Calu3 (cell line): Measurements from ENCODE around the gene USP12. TPM values are rescaled to one million over a fixed set of nuclear protein-coding genes. Genes with fewer than 3 reads are reported as not detected.
"Not testable (repeated sequence)": the region's sequence is repeated elsewhere in the genome, so short reads cannot be mapped to it uniquely, and the experiment has no call there.

Experiments
- BruUV-seq: library from RNA; stranded (reverse); fragments of 400-500 nt; replicated peaks from 2 replicates; lab custom pipeline; 2021; lab: Mats Ljungman, UMichigan
- CTCF ChIA-PET: fragments of 300-600 bp; sonication (Branson Sonifier 250); formaldehyde crosslinking; loops from one replicate; lab custom pipeline; 2022; ENCODE audit warnings: antibody characterized with exemption; lab: Charles Lee
- DNase-seq: peaks from one replicate; pipeline ENCODE4 v3.0.0; 2022
- H3K27ac Mint-ChIP-seq: one replicate; pipeline ENCODE4 v1.8.0; 2022; ENCODE audit warnings: mixed read lengths; ENCODE audit not compliant: unreplicated experiment
- H3K27me3 Mint-ChIP-seq: one replicate; pipeline ENCODE4 v1.8.0; 2022; ENCODE audit warnings: mixed read lengths; ENCODE audit not compliant: unreplicated experiment
- H3K36me3 Mint-ChIP-seq: one replicate; pipeline ENCODE4 v1.8.0; 2022; ENCODE audit warnings: mild to moderate bottlenecking, moderate library complexity, mixed read lengths; ENCODE audit not compliant: insufficient read depth, unreplicated experiment
- H3K4me1 Mint-ChIP-seq: one replicate; pipeline ENCODE4 v1.8.0; 2022; ENCODE audit warnings: mild to moderate bottlenecking, low read depth, mixed read lengths; ENCODE audit not compliant: unreplicated experiment
- H3K4me3 Mint-ChIP-seq: one replicate; pipeline ENCODE4 v1.8.0; 2022; ENCODE audit warnings: mild to moderate bottlenecking, low read depth, moderate library complexity, mixed read lengths; ENCODE audit not compliant: unreplicated experiment
- H3K9me3 Mint-ChIP-seq: one replicate; pipeline ENCODE4 v1.8.0; 2022; ENCODE audit warnings: low read depth, mixed read lengths; ENCODE audit not compliant: unreplicated experiment
- intact Hi-C: fragments of 100-400 bp; cut with micrococcal nuclease; formaldehyde crosslinking; loops from one replicate; pipeline ENCODE4 v1.10.0; 2022; ENCODE audit not compliant: unreplicated experiment
- total RNA-seq: library from RNA; stranded (reverse); gene quantifications from 2 replicates; pipeline ENCODE4 v1.2.3, GENCODE V29; 2022
- TF ChIP-seq, protein P1 (sequence below): fragments of 200-600 bp; IDR thresholded peaks from one replicate; pipeline ENCODE4 v1.8.0; 2022; ENCODE audit warnings: antibody characterized with exemption; ENCODE audit not compliant: unreplicated experiment

USP12 gene
- total RNA-seq, 1 experiment from 2014 or later, result 20.6 TPM

DNA sequence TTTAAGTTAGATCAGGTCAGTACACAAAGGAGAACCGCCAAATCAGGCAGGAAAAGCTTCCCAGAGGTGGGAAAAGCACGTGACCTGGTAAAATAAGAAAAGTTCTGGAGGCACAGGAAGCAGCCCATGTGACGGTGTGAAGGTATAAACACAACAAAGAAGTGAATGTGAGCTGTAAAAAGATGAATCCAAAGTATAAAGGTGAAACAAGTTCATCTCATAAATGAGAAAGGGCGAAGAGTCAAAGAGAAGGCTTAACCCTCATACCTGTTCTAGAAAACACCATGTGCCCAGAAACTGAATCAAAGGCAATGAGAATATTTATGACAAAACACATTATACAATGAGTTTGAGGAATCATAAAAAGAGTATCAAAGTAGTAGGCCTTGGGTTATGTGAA lies 47.0 kb downstream of the USP12 start:
- CTCF ChIA-PET, result no interaction called here

DNA sequence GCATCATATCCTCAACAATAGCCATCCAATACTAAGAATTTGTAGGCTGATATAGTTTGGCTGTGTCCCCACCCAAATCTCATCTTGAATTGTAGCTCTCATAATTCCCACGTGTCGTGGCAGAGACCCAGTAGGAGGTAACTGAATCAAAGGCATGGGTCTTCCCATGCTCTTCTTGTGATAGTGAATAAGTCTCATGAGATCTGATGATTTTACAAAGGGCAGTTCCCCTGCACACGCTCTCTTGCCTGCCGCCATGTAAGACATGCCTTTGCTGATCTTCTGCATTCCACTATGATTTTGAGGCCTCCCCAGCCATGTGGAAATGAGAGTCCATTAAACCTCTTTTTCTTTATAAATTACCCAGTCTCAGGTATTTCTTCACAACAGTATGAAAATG lies 48.2 kb downstream of the USP12 start:
- H3K36me3 Mint-ChIP-seq, H3K27me3 Mint-ChIP-seq, intact Hi-C loops, H3K27ac Mint-ChIP-seq, H3K4me3 Mint-ChIP-seq, BruUV-seq, H3K9me3 Mint-ChIP-seq, H3K4me1 Mint-ChIP-seq, DNase-seq, CTCF ChIA-PET: not testable (repeated sequence)

More for the DNA sequence above, 47.0 kb downstream of the USP12 start:
- Mint-ChIP-seq H3K4me3 (no peak overlapping the region), H3K9me3 (peaks cover 8% of the 10 kb centered on the region), H3K4me1 (no peaks in the 10 kb centered on the region), H3K27ac (no peak overlapping the region), H3K36me3 (no peaks in the 10 kb centered on the region), H3K27me3 (no peaks in the 10 kb centered on the region)
- TF ChIP-seq, protein P1, sequence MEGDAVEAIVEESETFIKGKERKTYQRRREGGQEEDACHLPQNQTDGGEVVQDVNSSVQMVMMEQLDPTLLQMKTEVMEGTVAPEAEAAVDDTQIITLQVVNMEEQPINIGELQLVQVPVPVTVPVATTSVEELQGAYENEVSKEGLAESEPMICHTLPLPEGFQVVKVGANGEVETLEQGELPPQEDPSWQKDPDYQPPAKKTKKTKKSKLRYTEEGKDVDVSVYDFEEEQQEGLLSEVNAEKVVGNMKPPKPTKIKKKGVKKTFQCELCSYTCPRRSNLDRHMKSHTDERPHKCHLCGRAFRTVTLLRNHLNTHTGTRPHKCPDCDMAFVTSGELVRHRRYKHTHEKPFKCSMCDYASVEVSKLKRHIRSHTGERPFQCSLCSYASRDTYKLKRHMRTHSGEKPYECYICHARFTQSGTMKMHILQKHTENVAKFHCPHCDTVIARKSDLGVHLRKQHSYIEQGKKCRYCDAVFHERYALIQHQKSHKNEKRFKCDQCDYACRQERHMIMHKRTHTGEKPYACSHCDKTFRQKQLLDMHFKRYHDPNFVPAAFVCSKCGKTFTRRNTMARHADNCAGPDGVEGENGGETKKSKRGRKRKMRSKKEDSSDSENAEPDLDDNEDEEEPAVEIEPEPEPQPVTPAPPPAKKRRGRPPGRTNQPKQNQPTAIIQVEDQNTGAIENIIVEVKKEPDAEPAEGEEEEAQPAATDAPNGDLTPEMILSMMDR, result no peak
- no TSS peak for BruUV-seq
- DNase-seq, result no peak
- intact Hi-C loops, result no loop called here

DNA sequence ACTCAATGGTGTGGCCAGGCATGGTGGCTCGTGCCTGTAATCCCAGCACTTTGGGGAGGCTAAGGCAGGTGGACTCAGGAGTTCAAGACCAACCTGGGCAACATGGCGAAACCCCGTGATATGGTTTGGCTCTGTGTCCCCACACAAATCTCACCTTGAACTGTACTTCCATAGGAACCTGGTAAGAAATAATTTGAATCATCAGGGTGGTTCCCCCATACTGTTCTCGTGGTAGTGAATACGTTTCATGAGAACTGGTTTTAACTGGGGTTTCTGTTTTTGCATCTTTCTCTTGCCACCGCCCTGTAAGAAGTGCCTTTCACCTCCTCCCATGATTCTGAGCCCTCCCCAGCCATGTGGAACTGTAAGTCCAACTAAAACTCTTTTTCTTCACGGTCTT lies 49.6 kb downstream of the USP12 start:
- DNase-seq, result no peak
- H3K27me3 Mint-ChIP-seq, result no peaks in the 10 kb centered on the region
- intact Hi-C loops, result no loop called here
- H3K9me3 Mint-ChIP-seq, result peaks cover 8% of the 10 kb centered on the region
- CTCF ChIA-PET, result no interaction called here
- H3K4me1 Mint-ChIP-seq, result no peaks in the 10 kb centered on the region
- no peaks in the 10 kb centered on the region for H3K36me3 Mint-ChIP-seq
- TF ChIP-seq, protein P1, result no peak
- BruUV-seq, result no TSS peak
- no peak overlapping the region for H3K27ac Mint-ChIP-seq
- H3K4me3 Mint-ChIP-seq, result no peak overlapping the region

DNA sequence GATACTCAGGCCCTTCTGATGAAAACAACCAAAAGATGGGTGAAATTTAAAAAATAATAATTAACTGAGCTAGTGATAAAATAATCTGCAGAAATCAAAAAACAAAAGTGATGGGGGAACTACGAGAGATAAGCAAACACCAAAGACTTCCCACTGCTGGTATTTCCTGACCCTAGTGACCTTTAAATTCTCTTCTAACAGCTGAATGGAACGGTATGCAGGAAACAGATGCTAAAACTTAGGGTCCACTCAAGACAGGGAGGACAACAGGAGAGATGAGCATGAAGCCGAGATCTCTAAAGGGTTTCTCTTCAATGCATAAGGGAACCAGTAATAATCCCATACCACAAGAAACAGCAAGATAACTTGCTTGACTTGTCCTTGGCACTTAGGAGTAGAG lies 50.8 kb downstream of the USP12 start:
- no peaks in the 10 kb centered on the region for H3K4me1 Mint-ChIP-seq
- DNase-seq, result no peak
- no TSS peak for BruUV-seq
- CTCF ChIA-PET, result no interaction called here
- intact Hi-C loops, result no loop called here
- H3K4me3 Mint-ChIP-seq, result no peak overlapping the region
- no peak overlapping the region for H3K27ac Mint-ChIP-seq
- H3K27me3 Mint-ChIP-seq, result no peaks in the 10 kb centered on the region
- no peaks in the 10 kb centered on the region for H3K36me3 Mint-ChIP-seq
- TF ChIP-seq, protein P1, result no peak
- peaks cover 8% of the 10 kb centered on the region for H3K9me3 Mint-ChIP-seq

DNA sequence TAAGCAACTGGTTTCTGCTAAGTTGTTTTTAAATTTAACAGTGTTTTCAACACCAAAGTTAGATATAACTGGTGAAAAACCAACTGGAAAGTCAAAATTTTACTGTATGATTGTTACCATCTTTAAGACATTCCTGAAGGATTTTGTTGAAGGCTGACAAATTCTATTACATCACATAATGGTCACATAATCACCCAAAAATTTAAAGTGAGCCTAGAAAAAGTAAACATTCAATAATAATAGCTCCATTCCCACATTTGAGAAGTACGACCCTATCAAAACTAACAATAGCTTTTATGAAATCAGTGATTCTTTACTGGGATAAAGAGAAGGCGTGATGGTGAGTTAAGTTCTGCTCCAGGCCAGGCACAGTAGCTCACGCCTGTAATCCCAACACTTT lies 51.6 kb downstream of the USP12 start:
- BruUV-seq, result no TSS peak

More for the DNA sequence above, 51.6 kb downstream of the USP12 start:
- Mint-ChIP-seq H3K4me3 (no peak overlapping the region), H3K27me3 (no peaks in the 10 kb centered on the region), H3K36me3 (no peaks in the 10 kb centered on the region), H3K27ac (no peak overlapping the region), H3K9me3 (peaks cover 8% of the 10 kb centered on the region), H3K4me1 (no peaks in the 10 kb centered on the region)
- CTCF ChIA-PET, result no interaction called here
- intact Hi-C loops, result no loop called here
- TF ChIP-seq, protein P1, result no peak
- DNase-seq, result no peak
